HFF-Myc (cell line): Measurements from ENCODE around the gene C13orf46.
"Not testable (repeated sequence)": the region's sequence is repeated elsewhere in the genome, so short reads cannot be mapped to it uniquely, and the experiment has no call there.

Experiments
- DNase-seq: peaks from one replicate; pipeline ENCODE4 v3.0.0-alpha.2; 2011; ENCODE audit warnings: low read depth; ENCODE audit errors: extremely low read depth
- H3K4me3 ChIP-seq: replicated peaks from 2 replicates; pipeline ENCODE4 v1.5.1; 2011; ENCODE audit warnings: low read depth, mild to moderate bottlenecking, control low read depth, low read length
- TF ChIP-seq, protein P1 (sequence below): IDR thresholded peaks from 2 replicates; pipeline ENCODE4 v1.5.1; 2012; ENCODE audit warnings: mild to moderate bottlenecking, low read depth, low read length, control low read depth; ENCODE audit errors: missing control alignments

The C13orf46 gene

DNA sequence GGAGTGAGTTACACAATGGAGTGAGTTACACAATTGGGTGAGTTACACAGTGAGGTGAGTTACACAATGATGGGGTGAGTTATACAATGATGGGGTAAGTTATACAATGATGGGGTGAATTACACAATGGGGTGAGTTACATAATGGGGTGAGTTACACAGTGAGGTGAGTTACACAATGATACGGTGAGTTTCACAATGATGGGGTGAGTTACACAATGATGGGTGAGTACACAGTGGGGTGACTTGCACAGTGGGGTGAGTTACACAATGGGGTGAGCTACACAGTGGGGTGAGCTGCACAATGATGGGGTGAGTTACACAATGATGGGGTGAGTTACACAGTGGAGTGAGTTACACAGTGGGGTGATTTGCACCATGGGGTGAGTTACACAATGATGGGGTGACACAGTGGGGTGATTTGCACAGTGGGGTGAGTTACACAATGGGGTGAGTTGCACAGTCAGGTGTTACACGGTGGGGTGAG, 57.5 kb downstream of the C13orf46 start:
- no peak for DNase-seq
- TF ChIP-seq, protein P1, sequence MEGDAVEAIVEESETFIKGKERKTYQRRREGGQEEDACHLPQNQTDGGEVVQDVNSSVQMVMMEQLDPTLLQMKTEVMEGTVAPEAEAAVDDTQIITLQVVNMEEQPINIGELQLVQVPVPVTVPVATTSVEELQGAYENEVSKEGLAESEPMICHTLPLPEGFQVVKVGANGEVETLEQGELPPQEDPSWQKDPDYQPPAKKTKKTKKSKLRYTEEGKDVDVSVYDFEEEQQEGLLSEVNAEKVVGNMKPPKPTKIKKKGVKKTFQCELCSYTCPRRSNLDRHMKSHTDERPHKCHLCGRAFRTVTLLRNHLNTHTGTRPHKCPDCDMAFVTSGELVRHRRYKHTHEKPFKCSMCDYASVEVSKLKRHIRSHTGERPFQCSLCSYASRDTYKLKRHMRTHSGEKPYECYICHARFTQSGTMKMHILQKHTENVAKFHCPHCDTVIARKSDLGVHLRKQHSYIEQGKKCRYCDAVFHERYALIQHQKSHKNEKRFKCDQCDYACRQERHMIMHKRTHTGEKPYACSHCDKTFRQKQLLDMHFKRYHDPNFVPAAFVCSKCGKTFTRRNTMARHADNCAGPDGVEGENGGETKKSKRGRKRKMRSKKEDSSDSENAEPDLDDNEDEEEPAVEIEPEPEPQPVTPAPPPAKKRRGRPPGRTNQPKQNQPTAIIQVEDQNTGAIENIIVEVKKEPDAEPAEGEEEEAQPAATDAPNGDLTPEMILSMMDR, result no peak
- no peak overlapping the region for H3K4me3 ChIP-seq

DNA sequence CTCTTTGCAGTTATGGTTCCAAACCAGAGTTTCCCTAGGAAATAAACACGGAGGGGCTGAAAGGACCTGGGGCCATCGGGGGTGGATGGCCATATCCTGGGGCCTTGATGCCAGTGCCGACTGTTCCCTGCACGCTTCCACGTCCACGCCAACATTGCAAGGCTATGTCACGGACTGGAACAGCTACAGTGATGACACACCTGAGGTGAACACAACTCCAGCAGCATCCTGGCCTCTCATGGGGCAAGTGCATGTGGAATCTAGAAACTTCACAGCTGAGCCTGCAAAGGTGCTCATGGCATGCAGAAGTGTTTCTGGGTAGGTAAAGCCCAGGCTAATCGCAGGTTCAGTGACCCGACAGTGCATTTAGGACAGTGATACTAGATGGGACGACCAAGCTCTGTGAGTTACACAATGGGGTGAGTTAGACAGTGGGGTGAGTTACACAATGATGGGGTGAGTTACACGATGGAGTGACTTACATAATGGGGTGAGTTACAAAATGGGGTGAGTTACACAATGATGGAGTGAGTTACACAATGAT, 58.0 kb downstream of the C13orf46 start:
- H3K4me3 ChIP-seq, result no peak overlapping the region
- DNase-seq, result no peak
- TF ChIP-seq, protein P1, result no peak

DNA sequence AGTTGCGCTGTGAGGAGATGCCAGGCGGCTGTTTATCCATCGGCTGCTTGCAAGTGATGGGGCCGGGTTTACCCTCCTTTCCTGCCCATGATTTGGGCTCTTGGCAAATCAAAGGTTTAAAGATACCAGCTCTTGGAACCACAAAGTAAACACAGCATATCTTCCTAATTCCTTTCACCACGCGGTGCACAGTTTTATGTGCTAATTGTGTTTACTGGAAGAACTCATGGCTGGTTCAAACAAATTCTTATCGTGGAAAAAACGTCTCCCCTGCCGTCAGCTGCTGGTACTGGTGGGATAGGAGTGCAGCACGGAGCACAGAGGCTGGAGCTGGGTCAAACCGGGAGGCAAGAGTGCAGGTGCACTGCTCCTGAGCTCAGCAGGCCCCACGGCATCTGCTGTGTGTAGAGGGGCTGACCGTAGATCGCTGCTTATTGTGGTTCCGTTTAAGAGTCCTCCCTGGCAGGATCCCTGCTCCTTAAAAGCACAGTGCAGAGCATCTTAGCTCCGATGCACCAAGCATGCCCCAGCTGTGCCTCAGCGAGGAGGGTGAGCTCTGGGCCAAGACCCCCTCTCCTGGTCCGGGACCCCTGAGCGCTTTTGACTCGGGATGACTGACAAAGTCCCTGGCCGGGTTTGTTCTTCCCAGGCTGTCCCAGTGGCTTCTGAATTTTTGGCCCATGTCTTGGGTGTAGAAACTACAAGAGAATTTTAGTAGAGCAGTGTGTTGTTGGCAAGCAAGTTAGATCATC, 58.7 kb downstream of the C13orf46 start:
- TF ChIP-seq, protein P1, result no peak
- H3K4me3 ChIP-seq, result no peak overlapping the region
- no peak for DNase-seq

DNA sequence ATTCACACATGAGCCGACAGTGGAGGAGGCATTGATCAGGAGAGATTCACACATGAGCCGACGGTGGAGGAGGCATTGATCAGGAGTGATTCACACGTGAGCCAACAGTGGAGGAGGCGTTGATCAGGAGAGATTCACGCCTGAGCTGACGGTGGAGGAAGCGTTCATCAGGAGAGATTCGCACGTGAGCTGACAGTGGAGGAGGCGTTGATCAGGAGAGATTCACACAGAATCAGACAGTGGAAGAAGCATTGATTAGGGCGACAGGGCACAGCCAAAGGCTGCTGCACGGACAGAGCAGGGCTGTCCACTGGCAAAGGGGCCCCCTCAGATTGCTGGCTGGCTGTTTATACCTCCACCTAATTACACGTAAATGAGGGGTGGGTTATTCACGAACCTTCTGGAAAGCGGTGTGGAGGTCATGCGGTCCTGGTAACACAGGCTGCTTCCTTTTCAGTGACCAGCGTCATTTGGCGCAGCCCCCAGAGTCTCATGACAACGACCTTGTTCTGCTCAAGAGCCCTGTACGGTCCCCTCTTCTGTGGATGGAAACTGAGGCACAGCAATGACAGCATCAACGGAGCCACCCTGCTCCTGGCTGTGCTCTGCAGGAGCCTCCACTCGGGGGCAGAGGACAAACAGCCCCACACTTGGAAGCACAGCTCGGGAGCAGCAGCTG, 59.4 kb downstream of the C13orf46 start:
- no peak overlapping the region for H3K4me3 ChIP-seq
- DNase-seq, result no peak
- TF ChIP-seq, protein P1, result no peak

DNA sequence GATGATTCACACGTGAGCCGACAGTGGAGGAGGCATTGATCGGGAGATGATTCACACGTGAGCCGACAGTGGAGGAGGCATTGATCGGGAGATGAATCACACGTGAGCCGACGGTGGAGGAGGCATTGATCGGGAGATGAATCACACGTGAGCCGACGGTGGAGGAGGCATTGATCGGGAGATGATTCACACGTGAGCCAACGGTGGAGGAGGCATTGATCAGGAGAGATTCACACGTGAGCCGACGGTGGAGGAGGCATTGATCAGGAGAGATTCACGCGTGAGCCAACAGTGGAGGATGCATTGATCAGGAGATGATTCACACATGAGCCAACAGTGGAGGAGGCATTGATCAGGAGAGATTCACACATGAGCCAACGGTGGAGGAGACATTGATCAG, 60.0 kb downstream of the C13orf46 start:
- DNase-seq, H3K4me3 ChIP-seq: not testable (repeated sequence)

DNA sequence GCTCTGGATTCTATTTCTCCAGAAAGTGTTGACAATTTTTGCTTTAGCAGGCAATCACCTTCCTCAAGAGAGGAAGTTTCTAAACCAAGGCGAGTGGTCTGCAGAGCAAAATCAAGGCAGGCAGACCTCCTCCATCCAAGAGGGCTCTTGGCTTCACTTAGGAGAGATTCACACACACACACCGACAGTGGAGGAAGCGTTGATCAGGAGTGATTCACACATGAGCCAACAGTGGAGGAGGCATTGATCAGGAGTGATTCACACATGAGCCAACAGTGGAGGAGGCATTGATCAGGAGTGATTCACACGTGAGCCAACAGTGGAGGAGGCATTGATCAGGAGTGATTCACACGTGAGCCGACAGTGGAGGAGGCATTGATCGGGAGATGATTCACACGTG, 60.5 kb downstream of the C13orf46 start:
- H3K4me3 ChIP-seq, DNase-seq: not testable (repeated sequence)

DNA sequence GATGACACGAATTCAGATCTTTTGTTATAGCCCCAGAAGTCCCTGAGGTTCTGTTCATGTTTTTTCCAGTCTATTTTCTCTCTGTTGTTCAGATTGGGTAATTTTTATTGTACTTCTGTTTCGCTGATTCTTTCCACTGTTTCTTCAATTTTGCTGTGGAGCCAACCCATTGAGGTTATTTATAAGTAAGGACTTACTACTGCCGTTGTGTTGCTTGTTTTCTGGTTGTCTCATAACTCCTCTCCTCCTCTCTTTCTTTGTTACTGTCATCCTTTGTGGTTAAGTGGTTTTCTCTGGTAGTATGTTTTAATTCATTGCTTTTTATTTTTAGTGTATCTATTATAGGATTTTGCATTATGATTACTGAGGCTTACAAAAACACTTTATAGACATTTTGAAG, 61.3 kb downstream of the C13orf46 start:
- TF ChIP-seq, protein P1, result no peak
- H3K4me3 ChIP-seq, result no peak overlapping the region
- no peak for DNase-seq
